ENCODE results near the gene FLRT2.

FLRT2 gene

GRCh38 chr14:85675957-85676356 is 146.0 kb downstream of the FLRT2 start:
- no peak for DNase-seq

- DNase-seq = no peak
Observed at GRCh38 chr14:85686908-85687307, 157.0 kb downstream of the FLRT2 start.

GRCh38 chr14:85687456-85687855 is 157.5 kb downstream of the FLRT2 start:
- DNase-seq = no peak

- DNase-seq = no peak
Observed at GRCh38 chr14:85688006-85688405, 158.1 kb downstream of the FLRT2 start.

- no peak for DNase-seq
Observed at GRCh38 chr14:85695300-85695699, 165.4 kb downstream of the FLRT2 start.

- DNase-seq = no peak
Observed at GRCh38 chr14:85701116-85701515, 171.2 kb downstream of the FLRT2 start.

GRCh38 chr14:85701763-85702162 is 171.8 kb downstream of the FLRT2 start:
- no peak for DNase-seq

GRCh38 chr14:85702191-85702590 is 172.2 kb downstream of the FLRT2 start:
- no peak for DNase-seq

- DNase-seq = no peak
Observed at GRCh38 chr14:85702997-85703396, 173.1 kb downstream of the FLRT2 start.
